K562 (cell line): ENCODE data around the gene NUDT2. TPM values are rescaled to one million over a fixed set of nuclear protein-coding genes. Genes with fewer than 3 reads are reported as not detected.
A peak's percentile ranks its signal among the peaks of the same experiment; 100 is the strongest.

Experiments
- ATF7 ChIP-seq: fragments of 450-650 bp; IDR thresholded peaks from 2 replicates; pipeline ENCODE4 v1.7.1; 2014; ENCODE audit warnings: mild to moderate bottlenecking, moderate library complexity
- C11orf30 ChIP-seq: fragments of 450-650 bp; IDR thresholded peaks from 2 replicates; pipeline ENCODE4 v1.6.1; 2016; ENCODE audit warnings: low read depth, mild to moderate bottlenecking
- CEBPB ChIP-seq: fragments of 450-650 bp; IDR thresholded peaks from 2 replicates; pipeline ENCODE4 v1.6.1; 2016; ENCODE audit warnings: missing genetic modification characterization, missing compliant biosample characterization
- EGR1 ChIP-seq: fragments of 450-650 bp; conservative IDR thresholded peaks from 2 replicates; pipeline ENCODE4 v1.6.1; 2017; ENCODE audit warnings: mild to moderate bottlenecking
- ETV1 ChIP-seq: fragments of 450-650 bp; conservative IDR thresholded peaks from 2 replicates; pipeline ENCODE4 v1.6.1; 2016; ENCODE audit warnings: missing genetic modification characterization, control low read depth, low read depth, missing compliant biosample characterization
- ETV5 ChIP-seq: sonication (generic); formaldehyde crosslinking; IDR thresholded peaks from 2 replicates; pipeline ENCODE4 v1.4.0; 2020; ENCODE audit warnings: low read depth, mild to moderate bottlenecking, missing genetic modification reagents
- FOXM1 ChIP-seq, 2 experiments: fragments of 450-650 bp in 1 of 2; sonication (generic) in 1 of 2; formaldehyde crosslinking in 1 of 2; IDR thresholded peaks; 2 replicates each; pipeline versions ENCODE4 v1.6.1 to v1.9.0; 2017 to 2022; ENCODE audit warnings: low read depth in 2 of 2, mild to moderate bottlenecking in 2 of 2, missing genetic modification reagents in 1 of 2, moderate library complexity in 1 of 2
- MAFG ChIP-seq: fragments of 450-650 bp; conservative IDR thresholded peaks from 2 replicates; pipeline ENCODE4 v1.6.1; 2016; ENCODE audit warnings: missing genetic modification characterization, missing compliant biosample characterization
- MTA2 ChIP-seq: fragments of 450-650 bp; IDR thresholded peaks from 2 replicates; pipeline ENCODE4 v1.6.1; 2016; ENCODE audit warnings: low read depth
- MTA3 ChIP-seq: fragments of 450-650 bp; formaldehyde crosslinking; IDR thresholded peaks from 2 replicates; pipeline ENCODE4 v1.6.1; 2017; ENCODE audit warnings: mild to moderate bottlenecking, borderline replicate concordance
- NFE2L1 ChIP-seq: fragments of 450-650 bp; IDR thresholded peaks from 2 replicates; pipeline ENCODE4 v1.6.1; 2016; ENCODE audit warnings: missing genetic modification characterization, low read depth, mild to moderate bottlenecking, missing compliant biosample characterization, moderate library complexity, borderline replicate concordance
- PKNOX1 ChIP-seq: fragments of 450-650 bp; IDR thresholded peaks from 2 replicates; pipeline ENCODE4 v1.6.1; 2016
- PML ChIP-seq: IDR thresholded peaks from 2 replicates; pipeline ENCODE4 v1.6.1; 2012; ENCODE audit warnings: low read length, inconsistent platforms
- SAP30 ChIP-seq: fragments of 200-600 bp; sonication (generic); IDR thresholded peaks from 2 replicates; pipeline ENCODE4 v1.6.1; 2012; ENCODE audit warnings: borderline replicate concordance, low read depth, mild to moderate bottlenecking, moderate library complexity, low read length, control low read depth, inconsistent platforms; ENCODE audit not compliant: insufficient read depth, poor library complexity, severe bottlenecking
- SIX5 ChIP-seq, 2 experiments: IDR thresholded peaks; 2 replicates each; pipeline ENCODE4 v1.6.1; 2011; ENCODE audit warnings: low read length in 2 of 2, borderline replicate concordance in 1 of 2, low read depth in 1 of 2, mild to moderate bottlenecking in 1 of 2, moderate library complexity in 1 of 2; ENCODE audit not compliant: insufficient read depth in 1 of 2
- SP2 ChIP-seq: IDR thresholded peaks from 2 replicates; pipeline ENCODE4 v1.6.1; 2011; ENCODE audit warnings: mild to moderate bottlenecking, low read depth, low read length, moderate library complexity; ENCODE audit not compliant: poor library complexity, severe bottlenecking; ENCODE audit errors: extremely low read depth
- USF1 ChIP-seq: sonication (generic); formaldehyde crosslinking; IDR thresholded peaks from 2 replicates; pipeline ENCODE4 v1.9.0; 2022; ENCODE audit warnings: mild to moderate bottlenecking, missing genetic modification reagents
- ZNF224 ChIP-seq: sonication (generic); formaldehyde crosslinking; IDR thresholded peaks from 2 replicates; pipeline ENCODE4 v1.8.0; 2022; ENCODE audit warnings: mild to moderate bottlenecking, missing genetic modification reagents
- ZNF232 ChIP-seq: sonication (generic); formaldehyde crosslinking; IDR thresholded peaks from 2 replicates; pipeline ENCODE4 v1.8.0; 2022; ENCODE audit warnings: mild to moderate bottlenecking, missing genetic modification reagents
- ZSCAN29 ChIP-seq: fragments of 450-650 bp; IDR thresholded peaks from 2 replicates; pipeline ENCODE4 v1.6.1; 2017
- polyA plus RNA-seq, 8 experiments: library from polyadenylated mRNA; depleted of rRNA in 4 of 8; stranded (reverse) in 5 of 8; unstranded in 3 of 8; fragments of >200 nt; fragmentation: Nextera tagmentation in 2 of 8; fragmentation: Illumina TruSeq in 1 of 8; extraction: Ambion mirVana in 2 of 8; extraction: Trizol in 1 of 8; gene quantifications; 2 replicates each; pipeline versions ENCODE4 v1.2.1 to v1.2.3, GENCODE V29; 2011 to 2014; ENCODE audit warnings: inconsistent platforms in 1 of 8, missing spikeins in 1 of 8
- total RNA-seq, 7 experiments: library from RNA; depleted of rRNA in 6 of 7; stranded (reverse); fragments of >200 nt in 6 of 7; fragmentation: Illumina TruSeq in 2 of 7; extraction: Trizol in 2 of 7; gene quantifications; 2 replicates each; pipeline versions ENCODE4 v1.2.1 to v1.2.3, GENCODE V29; 2011 to 2021; ENCODE audit warnings: low replicate concordance in 1 of 7
- TF ChIP-seq, protein P1 (sequence below): fragments of 450-650 bp; IDR thresholded peaks from 2 replicates; pipeline ENCODE4 v1.6.1; 2017; ENCODE audit warnings: antibody characterized with exemption, mild to moderate bottlenecking

The NUDT2 gene
- total and polyA plus RNA-seq, 9 of the 15 experiments (the other 6 are each of a cell fraction or from before 2014, with no cell fraction given): 11.5 to 28.1 (median 19.0) TPM

DNA sequence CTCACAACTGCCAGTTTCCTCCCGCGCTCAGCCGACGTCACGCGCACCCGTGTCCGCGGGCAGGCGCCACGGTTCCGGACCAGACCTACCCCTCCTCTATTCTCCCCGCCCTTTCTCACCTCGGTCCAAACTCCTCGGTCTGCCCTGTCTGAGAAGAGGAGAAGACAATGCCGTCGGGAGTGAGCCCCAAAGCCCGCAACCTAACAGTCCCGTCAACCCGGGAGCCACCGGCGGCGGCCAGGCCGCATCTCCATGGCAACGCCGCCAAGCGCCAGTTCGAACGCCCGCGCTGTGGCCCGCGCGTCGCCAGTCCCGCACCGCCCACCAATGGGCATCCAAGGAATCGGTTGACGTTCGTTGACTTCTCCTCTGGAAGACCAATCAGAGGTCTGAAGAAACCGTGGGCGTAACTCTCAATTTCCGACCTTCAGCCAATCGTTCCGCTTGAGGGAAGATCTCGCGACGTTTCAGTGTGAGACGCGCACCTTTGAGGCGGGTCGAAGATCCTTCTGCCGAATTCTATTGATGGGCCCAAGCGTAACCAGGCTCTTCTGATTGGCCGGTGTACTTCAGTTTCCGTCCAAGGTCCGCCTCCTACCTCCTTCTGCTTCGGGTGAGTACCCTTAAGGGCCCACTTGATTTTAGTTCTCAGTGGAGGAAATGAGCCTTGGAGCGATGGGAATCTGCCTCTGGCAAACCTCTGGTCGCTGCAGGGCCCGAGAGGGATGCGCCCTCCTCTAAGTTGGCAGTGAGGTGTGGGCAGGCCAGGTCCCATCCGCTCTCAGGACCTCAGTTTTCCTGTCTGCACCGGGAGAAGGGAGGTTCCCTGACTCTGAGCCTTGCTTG is at the start of gene NUDT2, which contains the start of gene KIF24 (continued):
- TF ChIP-seq SIX5 (IDR thresholded peaks at IDR 0.05; ENCODE audit: borderline replicate concordance in 1 of 2, insufficient read depth in 1 of 2, low read depth in 1 of 2, low read length in 2 of 2) (no peak), C11orf30 (peak; percentile 43), SP2 (peak; percentile 39), MAFG (tag) (no peak), MTA2 (no peak), USF1 (CRISPR knock-in tag) (0 out of 2 replicates have a peak, but pooled peaks have one; percentile 13), CEBPB (no peak), EGR1 (peak; percentile 88), ETV1 (tag) (no peak), FOXM1 (IDR thresholded peaks at IDR 0.05; ENCODE audit: low read depth) (peak; percentile 25; the same call in 1 of the 2 replicates), FOXM1 (CRISPR knock-in tag; IDR thresholded peaks at IDR 0.05; ENCODE audit: low read depth) (0 out of 2 replicates have a peak, but pooled peaks have one; percentile 59), NFE2L1 (tag) (no peak), ZSCAN29 (0 out of 2 replicates have a peak, but pooled peaks have one; percentile 35), PML (0 out of 2 replicates have a peak, but pooled peaks have one; percentile 48), SAP30 (peak; percentile 97), PKNOX1 (peak; percentile 94), ZNF232 (peak; percentile 56; the same call in 1 of the 2 replicates), ATF7 (peak; percentile 59), MTA3 (peak; percentile 19; the same call in 1 of the 2 replicates), ETV5 (CRISPR knock-in tag) (peak; percentile 33; the same call in 1 of the 2 replicates), ZNF224 (CRISPR knock-in tag) (no peak)
- TF ChIP-seq, protein P1, sequence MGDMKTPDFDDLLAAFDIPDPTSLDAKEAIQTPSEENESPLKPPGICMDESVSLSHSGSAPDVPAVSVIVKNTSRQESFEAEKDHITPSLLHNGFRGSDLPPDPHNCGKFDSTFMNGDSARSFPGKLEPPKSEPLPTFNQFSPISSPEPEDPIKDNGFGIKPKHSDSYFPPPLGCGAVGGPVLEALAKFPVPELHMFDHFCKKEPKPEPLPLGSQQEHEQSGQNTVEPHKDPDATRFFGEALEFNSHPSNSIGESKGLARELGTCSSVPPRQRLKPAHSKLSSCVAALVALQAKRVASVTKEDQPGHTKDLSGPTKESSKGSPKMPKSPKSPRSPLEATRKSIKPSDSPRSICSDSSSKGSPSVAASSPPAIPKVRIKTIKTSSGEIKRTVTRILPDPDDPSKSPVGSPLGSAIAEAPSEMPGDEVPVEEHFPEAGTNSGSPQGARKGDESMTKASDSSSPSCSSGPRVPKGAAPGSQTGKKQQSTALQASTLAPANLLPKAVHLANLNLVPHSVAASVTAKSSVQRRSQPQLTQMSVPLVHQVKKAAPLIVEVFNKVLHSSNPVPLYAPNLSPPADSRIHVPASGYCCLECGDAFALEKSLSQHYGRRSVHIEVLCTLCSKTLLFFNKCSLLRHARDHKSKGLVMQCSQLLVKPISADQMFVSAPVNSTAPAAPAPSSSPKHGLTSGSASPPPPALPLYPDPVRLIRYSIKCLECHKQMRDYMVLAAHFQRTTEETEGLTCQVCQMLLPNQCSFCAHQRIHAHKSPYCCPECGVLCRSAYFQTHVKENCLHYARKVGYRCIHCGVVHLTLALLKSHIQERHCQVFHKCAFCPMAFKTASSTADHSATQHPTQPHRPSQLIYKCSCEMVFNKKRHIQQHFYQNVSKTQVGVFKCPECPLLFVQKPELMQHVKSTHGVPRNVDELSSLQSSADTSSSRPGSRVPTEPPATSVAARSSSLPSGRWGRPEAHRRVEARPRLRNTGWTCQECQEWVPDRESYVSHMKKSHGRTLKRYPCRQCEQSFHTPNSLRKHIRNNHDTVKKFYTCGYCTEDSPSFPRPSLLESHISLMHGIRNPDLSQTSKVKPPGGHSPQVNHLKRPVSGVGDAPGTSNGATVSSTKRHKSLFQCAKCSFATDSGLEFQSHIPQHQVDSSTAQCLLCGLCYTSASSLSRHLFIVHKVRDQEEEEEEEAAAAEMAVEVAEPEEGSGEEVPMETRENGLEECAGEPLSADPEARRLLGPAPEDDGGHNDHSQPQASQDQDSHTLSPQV: no peak
